ENCODE data around the gene RLN3.
"Not testable (repeated sequence)": the region's sequence is repeated elsewhere in the genome, so short reads cannot be mapped to it uniquely, and the experiment has no call there.

The RLN3 gene

GRCh38 chr19:14028901-14029300 is 953 bp downstream of the RLN3 start:
- no peak overlapping the region for H3K4me3 Mint-ChIP-seq
- peaks cover 38% of the 10 kb centered on the region for H3K4me1 Mint-ChIP-seq
- H3K9me3 Mint-ChIP-seq, result no peaks in the 10 kb centered on the region
- no peak for ATAC-seq
- peaks cover 1% of the 10 kb centered on the region for H3K36me3 Mint-ChIP-seq
- no peaks in the 10 kb centered on the region for H3K27me3 Mint-ChIP-seq
- peak overlapping the region; percentile 51 for H3K27ac Mint-ChIP-seq

DNA sequence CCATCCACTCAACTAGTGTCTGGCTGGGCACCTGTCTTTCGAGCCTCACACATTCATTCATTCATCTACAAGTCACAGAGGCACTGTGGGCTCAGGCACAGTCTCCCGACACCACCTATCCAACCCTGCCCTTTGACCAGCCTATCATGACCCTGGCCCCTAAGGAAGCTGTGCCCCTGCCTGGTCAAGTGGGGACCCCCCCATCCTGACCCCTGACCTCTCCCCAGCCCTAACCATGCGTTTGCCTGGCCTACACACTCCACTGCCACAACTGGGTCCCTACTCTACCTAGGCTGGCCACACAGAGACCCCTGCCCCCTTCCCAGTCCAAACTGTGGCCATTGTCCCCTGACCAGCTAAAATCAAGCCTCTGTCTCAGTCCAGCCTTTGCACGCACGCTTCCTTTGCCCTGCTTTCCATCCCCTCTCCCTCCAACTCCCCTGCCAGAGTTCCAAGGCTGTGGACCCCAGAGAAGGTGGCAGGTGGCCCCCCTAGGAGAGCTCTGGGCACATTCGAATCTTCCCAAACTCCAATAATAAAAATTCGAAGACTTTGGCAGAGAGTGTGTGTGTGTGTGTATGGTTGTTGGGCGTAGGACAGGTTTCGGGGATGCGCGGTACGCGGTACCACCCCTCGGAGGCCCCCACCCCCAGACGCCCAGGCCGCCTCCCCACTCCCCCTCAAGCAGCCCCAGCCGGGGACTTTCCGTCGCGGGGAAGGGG is 3.2 kb downstream of the RLN3 start:
- H3K9me3 Mint-ChIP-seq, result no peaks in the 10 kb centered on the region
- peak overlapping the region; percentile 96 for H3K4me3 Mint-ChIP-seq
- peaks cover 43% of the 10 kb centered on the region for H3K4me1 Mint-ChIP-seq
- ATAC-seq, result no peak
- H3K36me3 Mint-ChIP-seq, result peaks cover 8% of the 10 kb centered on the region
- H3K27ac Mint-ChIP-seq, result peak overlapping the region; percentile 98
- no peaks in the 10 kb centered on the region for H3K27me3 Mint-ChIP-seq

- H3K4me3 Mint-ChIP-seq, result peak within 1 kb of the TSS; percentile 96
- H3K9me3 Mint-ChIP-seq, result no peaks in the 10 kb centered on the region
- peak; percentile 88 for ATAC-seq
- no peaks in the 10 kb centered on the region for H3K27me3 Mint-ChIP-seq
- peaks cover 43% of the 10 kb centered on the region for H3K4me1 Mint-ChIP-seq
- peaks cover 11% of the 10 kb centered on the region for H3K36me3 Mint-ChIP-seq
- peak within 1 kb of the TSS; percentile 98 for H3K27ac Mint-ChIP-seq
Observed at GRCh38 chr19:14031719-14032480, 4.0 kb downstream of the RLN3 start, which contains the start of gene IL27RA. TSS of gene IL27RA (plus strand) at chr19:14031762. CDS start at chr19:14031873, 111 bp downstream.

DNA sequence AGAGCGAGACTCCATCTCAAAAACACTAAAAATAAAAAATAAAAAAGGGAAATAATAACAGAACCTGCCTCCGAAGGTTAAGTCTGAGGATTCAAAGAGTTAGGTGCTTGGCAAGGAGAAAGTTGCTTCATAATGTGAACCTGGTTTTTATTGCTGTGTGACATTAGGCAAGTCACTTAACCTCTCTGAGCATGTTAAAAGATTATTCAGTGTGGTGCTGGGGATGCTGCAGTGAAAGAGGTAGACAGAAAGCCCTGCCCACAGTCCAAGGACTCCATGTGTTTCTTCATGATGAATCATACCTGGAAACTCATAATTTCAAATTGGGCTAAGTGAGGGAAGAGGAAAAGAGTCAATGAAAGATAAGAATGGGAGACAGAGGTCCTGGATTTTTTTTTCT is 6.0 kb downstream of the RLN3 start:
- peaks cover 29% of the 10 kb centered on the region for H3K36me3 Mint-ChIP-seq

DNA sequence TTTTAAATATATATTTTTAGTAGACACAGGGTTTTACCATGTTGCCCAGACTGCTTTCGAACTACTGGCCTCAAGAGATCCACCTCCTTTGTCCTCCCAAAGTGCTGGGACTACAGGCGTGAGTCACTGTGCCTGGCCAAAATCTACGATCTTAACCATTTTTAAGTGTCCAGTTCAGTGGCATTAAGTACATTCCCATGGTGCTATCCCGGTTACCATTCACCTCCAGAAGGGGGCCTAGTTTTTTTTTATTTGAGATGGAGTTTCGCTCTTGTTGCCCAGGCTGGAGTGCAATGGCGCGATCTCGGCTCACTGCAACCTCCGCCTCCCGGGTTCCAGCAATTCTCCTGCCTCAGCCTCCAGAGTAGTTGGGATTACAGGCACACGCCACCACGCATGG is 7.2 kb downstream of the RLN3 start:
- Mint-ChIP-seq H3K4me1 (peaks cover 37% of the 10 kb centered on the region), H3K36me3 (peaks cover 36% of the 10 kb centered on the region)
- H3K4me3 Mint-ChIP-seq, H3K27ac Mint-ChIP-seq, H3K9me3 Mint-ChIP-seq, ATAC-seq, H3K27me3 Mint-ChIP-seq: not testable (repeated sequence)

More for the DNA sequence above, 6.0 kb downstream of the RLN3 start:
- H3K4me1 Mint-ChIP-seq, result peaks cover 41% of the 10 kb centered on the region
- no peaks in the 10 kb centered on the region for H3K27me3 Mint-ChIP-seq
- H3K27ac Mint-ChIP-seq, result peak overlapping the region; percentile 58
- no peak overlapping the region for H3K4me3 Mint-ChIP-seq
- ATAC-seq, result no peak
- H3K9me3 Mint-ChIP-seq, result no peaks in the 10 kb centered on the region

DNA sequence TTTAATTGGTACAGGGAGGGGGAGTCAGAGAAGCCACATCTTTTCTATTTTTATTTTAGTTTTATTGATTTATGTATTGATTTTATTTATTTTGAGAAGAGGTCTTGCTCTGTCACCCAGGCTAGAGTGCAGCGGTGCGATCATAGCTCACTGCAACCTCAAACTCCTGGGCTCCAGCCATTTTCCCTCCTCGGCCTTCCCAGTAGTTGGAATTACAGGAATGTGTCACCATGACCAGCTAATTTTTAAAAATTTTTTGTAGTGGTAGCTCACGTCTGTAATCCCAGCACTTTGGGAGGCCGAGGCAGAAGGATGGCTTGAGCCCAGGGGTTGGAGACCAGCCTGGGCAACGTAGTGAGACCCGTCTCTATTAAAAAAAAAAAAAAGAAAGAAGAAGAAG is 7.8 kb downstream of the RLN3 start:
- no peaks in the 10 kb centered on the region for H3K9me3 Mint-ChIP-seq
- no peak for ATAC-seq
- H3K27me3 Mint-ChIP-seq, result no peaks in the 10 kb centered on the region
- H3K36me3 Mint-ChIP-seq, result peaks cover 36% of the 10 kb centered on the region
- H3K4me1 Mint-ChIP-seq, result peaks cover 37% of the 10 kb centered on the region
- H3K4me3 Mint-ChIP-seq, result no peak overlapping the region
- no peak overlapping the region for H3K27ac Mint-ChIP-seq

GRCh38 chr19:14039181-14039580 is 11.2 kb downstream of the RLN3 start:
- Mint-ChIP-seq H3K4me1 (peaks cover 31% of the 10 kb centered on the region), H3K27ac (no peak overlapping the region), H3K9me3 (no peaks in the 10 kb centered on the region), H3K27me3 (no peaks in the 10 kb centered on the region), H3K4me3 (no peak overlapping the region), H3K36me3 (peaks cover 53% of the 10 kb centered on the region)
- ATAC-seq, result no peak

DNA sequence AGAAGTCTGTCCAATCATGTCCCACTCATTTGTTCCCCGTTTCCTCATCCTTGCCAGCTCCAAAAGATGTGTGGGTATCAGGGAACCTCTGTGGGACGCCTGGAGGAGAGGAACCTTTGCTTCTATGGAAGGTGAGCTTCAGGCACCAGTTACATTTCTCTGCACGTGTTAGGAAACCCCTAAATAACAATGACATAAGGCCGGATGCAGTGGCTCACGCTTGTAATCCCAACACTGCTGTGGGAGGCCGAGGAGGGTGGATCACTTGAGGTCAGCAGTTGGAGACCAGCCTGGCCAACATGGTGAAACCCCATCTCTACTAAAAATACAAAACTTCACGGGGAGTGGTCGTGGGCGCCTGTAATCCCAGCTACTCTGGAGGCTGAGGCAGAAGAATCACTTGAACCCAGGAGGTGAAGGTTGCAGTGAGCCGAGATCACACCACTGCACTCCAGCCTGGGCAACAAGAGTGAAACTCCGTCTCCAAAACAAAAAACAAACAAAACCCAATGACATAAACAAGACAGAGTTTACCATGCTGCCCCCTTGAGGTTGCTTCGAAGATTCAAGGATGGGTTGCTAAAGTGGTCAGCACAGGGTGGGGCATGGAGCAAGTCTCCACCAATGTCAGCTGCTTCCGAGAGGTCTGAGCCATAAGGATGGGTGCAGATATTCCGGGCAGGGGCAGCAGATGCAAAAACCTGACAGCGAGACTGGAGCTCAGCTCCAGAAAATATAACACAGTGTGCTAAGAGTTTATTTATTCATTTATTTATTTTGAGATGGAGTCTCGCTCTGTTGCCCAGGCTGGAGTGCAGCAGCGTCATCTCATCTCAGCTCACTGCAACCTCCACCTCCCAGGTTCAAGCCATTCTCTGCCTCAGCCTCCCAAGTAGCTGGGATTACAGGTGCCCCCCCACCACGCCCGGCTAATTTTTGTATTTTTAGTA is 15.0 kb downstream of the RLN3 start:
- Mint-ChIP-seq H3K36me3 (peaks cover 57% of the 10 kb centered on the region), H3K27ac (peak overlapping the region; percentile 72), H3K4me1 (peaks cover 26% of the 10 kb centered on the region)
- ATAC-seq, result peak; percentile 64
- not testable (repeated sequence) for H3K9me3 Mint-ChIP-seq, H3K4me3 Mint-ChIP-seq, H3K27me3 Mint-ChIP-seq

DNA sequence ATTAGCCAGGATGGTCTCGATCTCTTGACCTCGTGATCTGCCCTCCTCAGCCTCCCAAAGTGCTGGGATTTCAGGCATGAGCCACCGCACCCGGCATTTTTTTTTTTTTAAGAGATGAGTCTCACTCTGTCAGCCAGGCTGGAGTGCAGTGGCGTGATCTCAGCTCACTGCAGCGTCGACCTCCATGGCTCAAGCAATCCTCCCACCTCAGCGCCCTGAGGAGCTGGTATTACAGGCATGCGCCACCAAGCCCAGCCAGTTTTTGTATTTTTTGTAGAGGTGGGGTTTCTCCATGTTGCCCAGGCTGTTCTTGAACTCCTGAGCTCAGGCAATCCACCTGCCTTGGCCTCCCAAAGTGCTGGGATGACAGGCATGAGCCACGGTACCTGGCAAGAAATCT is 19.9 kb downstream of the RLN3 start:
- H3K27me3 Mint-ChIP-seq, H3K9me3 Mint-ChIP-seq, H3K4me1 Mint-ChIP-seq, ATAC-seq, H3K4me3 Mint-ChIP-seq, H3K27ac Mint-ChIP-seq: not testable (repeated sequence)
- H3K36me3 Mint-ChIP-seq, result peaks cover 63% of the 10 kb centered on the region

- ATAC-seq, result peak; percentile 67
- Mint-ChIP-seq H3K36me3 (peaks cover 60% of the 10 kb centered on the region), H3K27ac (no peak overlapping the region), H3K4me3 (no peak overlapping the region), H3K4me1 (no peaks in the 10 kb centered on the region), H3K27me3 (no peaks in the 10 kb centered on the region), H3K9me3 (no peaks in the 10 kb centered on the region)
Observed at GRCh38 chr19:14048443-14049153, 20.6 kb downstream of the RLN3 start.

- no peak for ATAC-seq
- no peaks in the 10 kb centered on the region for H3K9me3 Mint-ChIP-seq
- H3K4me1 Mint-ChIP-seq, result no peaks in the 10 kb centered on the region
- H3K27me3 Mint-ChIP-seq, result no peaks in the 10 kb centered on the region
- no peak overlapping the region for H3K4me3 Mint-ChIP-seq
- peaks cover 55% of the 10 kb centered on the region for H3K36me3 Mint-ChIP-seq
- no peak overlapping the region for H3K27ac Mint-ChIP-seq
Observed at GRCh38 chr19:14050512-14050911, 22.6 kb downstream of the RLN3 start.

DNA sequence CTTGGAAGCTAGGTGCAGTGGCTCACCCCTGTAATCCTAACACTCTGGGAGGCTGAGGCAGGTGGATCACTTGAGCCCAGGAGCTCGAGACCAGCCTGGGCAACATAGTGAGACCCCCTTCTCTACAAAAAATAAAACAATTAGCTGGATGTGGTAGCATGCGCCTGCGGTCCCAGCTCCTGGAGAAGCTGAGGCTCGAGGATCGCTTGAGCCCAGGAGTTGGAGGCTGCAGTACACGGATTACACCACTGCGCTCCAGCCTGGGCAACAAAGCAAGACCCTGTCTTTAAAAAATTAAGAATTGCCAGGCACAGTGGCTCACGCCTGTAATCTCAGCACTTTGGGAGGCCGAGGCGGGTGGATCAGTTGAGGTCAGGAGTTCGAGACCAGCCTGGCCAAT is 23.0 kb downstream of the RLN3 start:
- not testable (repeated sequence) for H3K4me3 Mint-ChIP-seq, H3K4me1 Mint-ChIP-seq, H3K9me3 Mint-ChIP-seq, H3K27me3 Mint-ChIP-seq, H3K27ac Mint-ChIP-seq, ATAC-seq
- peaks cover 51% of the 10 kb centered on the region for H3K36me3 Mint-ChIP-seq

DNA sequence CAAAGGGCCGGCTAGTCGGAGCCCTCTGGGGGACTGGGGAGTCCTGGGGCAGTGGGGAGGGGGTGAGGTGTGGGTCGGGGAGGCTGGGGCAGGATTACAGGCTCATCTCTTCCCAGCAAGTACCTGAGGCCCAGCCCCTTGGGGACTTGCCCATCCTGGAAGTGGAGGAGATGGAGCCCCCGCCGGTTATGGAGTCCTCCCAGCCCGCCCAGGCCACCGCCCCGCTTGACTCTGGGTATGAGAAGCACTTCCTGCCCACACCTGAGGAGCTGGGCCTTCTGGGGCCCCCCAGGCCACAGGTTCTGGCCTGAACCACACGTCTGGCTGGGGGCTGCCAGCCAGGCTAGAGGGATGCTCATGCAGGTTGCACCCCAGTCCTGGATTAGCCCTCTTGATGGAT is 24.0 kb downstream of the RLN3 start:
- Mint-ChIP-seq H3K4me1 (no peaks in the 10 kb centered on the region), H3K36me3 (peaks cover 44% of the 10 kb centered on the region)
- ATAC-seq, result no peak

DNA sequence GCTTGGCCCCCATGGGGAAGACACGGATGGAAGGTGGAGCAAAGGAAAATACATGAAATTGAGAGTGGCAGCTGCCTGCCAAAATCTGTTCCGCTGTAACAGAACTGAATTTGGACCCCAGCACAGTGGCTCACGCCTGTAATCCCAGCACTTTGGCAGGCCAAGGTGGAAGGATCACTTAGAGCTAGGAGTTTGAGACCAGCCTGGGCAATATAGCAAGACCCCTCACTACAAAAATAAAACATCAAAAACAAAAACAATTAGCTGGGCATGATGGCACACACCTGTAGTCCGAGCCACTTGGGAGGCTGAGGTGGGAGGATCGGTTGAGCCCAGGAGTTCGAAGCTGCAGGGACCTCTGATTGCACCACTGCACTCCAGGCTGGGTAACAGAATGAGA is 24.5 kb downstream of the RLN3 start:
- peaks cover under 1% of the 10 kb centered on the region for H3K4me1 Mint-ChIP-seq
- H3K9me3 Mint-ChIP-seq, result no peaks in the 10 kb centered on the region
- peaks cover 10% of the 10 kb centered on the region for H3K27me3 Mint-ChIP-seq
- peaks cover 44% of the 10 kb centered on the region for H3K36me3 Mint-ChIP-seq
- H3K27ac Mint-ChIP-seq, result no peak overlapping the region
- ATAC-seq, result no peak
- no peak overlapping the region for H3K4me3 Mint-ChIP-seq

More for the DNA sequence above, 24.0 kb downstream of the RLN3 start:
- Mint-ChIP-seq H3K4me3 (no peak overlapping the region), H3K9me3 (no peaks in the 10 kb centered on the region), H3K27ac (no peak overlapping the region), H3K27me3 (peaks cover 5% of the 10 kb centered on the region)

Measured in stimulated activated memory B cell treated with anti-CD40 and anti-IgM and Interleukin-4, amounts not matched to agents 10 μg/mL and 1 μg/mL and 100 μg/mL, for 72 hours (primary cell).